SK-N-MC (cell line): ENCODE results near the gene MS4A15.

Experiments
- EZH2 ChIP-seq: fragments of 200-600 bp; sonication (generic); IDR thresholded peaks from one replicate; pipeline ENCODE4 v1.6.1; 2017; ENCODE audit warnings: antibody characterized with exemption
- POLR2AphosphoS5 ChIP-seq: IDR thresholded peaks from 2 replicates; pipeline ENCODE4 v1.6.1; 2012; ENCODE audit warnings: mild to moderate bottlenecking, low read depth, low read length, borderline replicate concordance

DNA sequence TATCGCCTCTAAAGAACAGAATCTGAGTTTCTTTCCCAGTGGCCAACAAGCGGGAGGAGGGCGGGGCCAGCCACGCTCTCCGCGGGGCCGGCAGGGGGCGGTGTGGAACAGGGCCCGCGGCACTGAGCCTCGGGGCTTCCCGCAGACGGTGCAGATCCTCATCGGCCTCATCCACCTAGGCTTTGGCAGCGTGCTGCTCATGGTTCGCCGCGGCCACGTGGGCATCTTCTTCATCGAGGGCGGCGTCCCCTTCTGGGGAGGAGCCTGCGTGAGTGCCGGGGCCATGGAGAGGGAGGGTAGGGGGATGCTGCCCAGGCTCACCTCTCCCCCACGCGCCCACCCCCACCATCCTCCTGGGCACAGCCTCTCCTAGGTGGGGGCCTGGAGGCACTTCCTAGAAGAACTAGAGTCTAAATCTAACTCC, 10.7 kb downstream of the MS4A15 start:
- TF ChIP-seq EZH2 (no peak), POLR2AphosphoS5 (no peak)
